ENCODE measurements around the gene CD70.
"Not testable (repeated sequence)": the region's sequence is repeated elsewhere in the genome, so short reads cannot be mapped to it uniquely, and the experiment has no call there.

CD70 gene

DNA sequence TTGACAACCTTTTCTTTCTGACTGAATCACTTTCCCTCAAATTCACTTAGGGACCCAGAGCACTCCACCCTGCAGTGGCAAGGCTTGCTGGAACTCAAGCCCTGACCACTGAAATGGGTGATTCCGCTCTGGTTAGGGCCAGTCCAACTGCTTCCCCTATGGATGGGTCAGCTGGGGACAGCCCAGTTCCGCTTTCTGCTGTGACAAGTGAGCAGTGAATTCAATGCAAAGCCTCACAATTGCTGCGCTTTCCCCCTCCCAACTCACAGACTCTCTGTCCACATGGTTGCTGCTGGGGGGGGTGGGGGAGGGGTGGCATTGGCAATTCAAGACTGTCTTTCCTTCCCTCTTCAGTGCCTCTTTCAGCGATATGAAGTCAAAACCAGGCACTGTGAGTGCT lies 18.7 kb downstream of the CD70 start:
- in situ Hi-C loops (cut with HindIII; ENCODE audit: low sequenced_read_pairs), result no loop called here

DNA sequence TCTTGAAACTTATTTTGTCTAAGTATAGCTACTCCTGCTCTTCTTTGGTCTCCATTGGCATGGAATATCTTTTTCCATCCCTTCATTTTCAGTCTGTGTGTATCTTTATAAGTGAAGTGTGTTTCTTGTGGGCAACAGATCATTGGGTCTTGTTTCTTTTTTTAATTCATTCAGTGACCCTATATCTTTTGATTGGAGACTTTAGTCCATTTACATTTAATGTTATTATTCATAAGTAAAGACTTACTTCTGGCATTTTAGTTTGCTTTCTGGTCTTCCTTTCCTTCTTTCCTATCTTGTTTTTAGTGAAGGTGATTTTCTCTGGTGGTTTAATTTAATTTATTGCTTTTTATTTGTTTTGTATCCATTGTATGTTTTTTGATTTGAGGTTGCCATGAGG lies 19.8 kb downstream of the CD70 start:
- in situ Hi-C loops (cut with HindIII; ENCODE audit: low sequenced_read_pairs), result no loop called here

DNA sequence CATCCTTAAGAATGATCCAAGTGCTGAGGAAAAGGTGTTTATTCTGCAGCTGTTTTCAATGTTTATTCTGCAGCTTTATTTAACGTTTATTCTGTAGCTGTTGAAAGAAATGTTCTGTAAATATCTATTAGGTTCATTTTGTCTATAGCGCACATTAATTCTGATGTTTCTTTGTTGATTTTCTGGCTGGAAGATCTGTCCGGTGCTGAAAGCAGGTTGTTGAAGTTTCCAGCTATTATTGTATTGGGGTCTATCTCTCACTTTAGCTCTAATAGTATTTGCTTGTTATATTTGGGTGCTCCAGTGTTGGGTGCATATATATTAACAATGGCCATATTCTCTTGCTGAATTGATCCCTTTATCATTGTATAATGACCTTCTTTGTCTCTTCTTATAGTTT lies 20.2 kb downstream of the CD70 start:
- in situ Hi-C loops (cut with HindIII; ENCODE audit: low sequenced_read_pairs), result no loop called here

DNA sequence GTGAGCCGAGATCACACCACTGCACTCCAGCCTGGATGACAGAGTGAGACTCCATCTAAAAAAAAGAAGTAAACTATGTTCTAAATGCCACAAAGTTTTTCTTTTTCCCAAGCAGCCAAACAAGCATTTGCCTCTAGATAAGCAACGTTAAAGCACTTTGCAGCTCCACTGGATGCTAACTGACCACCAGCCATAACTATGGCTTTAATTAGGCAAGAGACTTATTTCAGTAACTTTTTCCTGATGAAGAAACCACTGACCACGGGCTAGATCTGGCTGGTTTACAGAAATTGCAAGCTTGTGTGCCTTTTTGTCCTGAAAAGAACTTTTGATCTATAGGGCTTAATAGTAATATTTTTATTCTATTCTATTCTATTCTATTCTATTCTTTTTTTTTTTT lies 22.1 kb downstream of the CD70 start:
- in situ Hi-C loops (cut with HindIII; ENCODE audit: low sequenced_read_pairs), result no loop called here

DNA sequence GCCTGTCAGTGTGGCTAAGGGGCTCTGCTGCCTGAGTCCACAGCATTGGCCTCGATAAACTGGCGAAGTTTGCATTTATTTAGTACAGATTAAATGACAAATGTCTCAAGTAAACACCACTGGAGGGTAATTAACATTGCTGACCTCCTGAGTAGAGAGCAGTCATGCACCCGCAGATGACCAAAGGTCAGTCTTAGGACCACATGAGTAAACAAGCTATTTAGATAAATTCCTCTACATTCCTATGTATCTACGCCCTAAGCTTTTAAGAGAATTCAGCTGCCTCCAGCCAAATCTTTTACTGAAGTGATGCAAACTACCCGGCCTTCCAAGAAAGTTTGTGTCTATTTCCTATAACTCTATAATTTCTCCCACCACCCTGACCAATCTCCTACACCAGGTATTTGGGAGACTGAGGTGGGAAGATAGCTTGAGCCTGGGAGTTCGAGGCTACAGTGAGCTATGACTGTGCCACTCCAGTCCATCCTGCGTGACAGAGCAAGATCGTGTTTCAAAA lies 22.9 kb downstream of the CD70 start:
- in situ Hi-C loops (cut with HindIII; ENCODE audit: low sequenced_read_pairs), result no loop called here

DNA sequence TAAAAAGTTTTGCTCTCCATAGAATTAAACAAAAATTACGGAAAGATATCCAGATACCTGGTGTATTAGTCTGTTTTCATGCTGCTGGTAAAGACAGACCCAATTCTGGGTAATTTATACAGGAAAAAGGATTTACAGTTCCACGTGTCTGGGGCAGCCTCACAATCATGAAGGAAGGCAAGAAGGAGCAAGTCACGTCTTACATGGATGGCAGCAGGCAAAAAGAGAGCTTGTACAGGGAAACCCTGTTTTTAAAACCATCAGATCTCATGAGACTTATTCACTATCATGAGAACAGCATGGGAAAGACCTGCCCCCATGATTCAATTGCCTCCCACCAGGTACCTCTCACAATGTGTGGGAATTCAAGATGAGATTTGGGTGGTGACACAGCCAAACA lies 24.2 kb downstream of the CD70 start:
- in situ Hi-C loops (cut with HindIII; ENCODE audit: low sequenced_read_pairs), result not testable (repeated sequence)

DNA sequence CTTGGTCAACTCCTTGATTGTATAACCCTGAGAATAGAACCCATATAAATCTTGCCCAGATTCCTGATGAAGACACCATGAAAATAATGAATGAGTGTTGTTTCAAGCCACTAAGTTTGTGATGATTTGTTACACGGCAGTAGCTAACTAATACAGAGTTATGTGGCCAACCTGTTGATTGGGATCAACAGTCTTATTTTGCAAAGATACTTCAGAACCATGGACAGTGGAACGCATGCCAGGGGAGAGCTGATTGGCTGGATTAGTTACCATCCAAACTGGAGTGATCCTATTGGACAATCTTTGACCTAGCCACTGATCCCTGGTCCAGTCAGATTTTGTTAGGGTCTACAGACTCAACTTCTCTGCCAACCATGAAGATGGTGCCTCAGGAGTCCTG lies 26.6 kb downstream of the CD70 start:
- in situ Hi-C loops (cut with HindIII; ENCODE audit: low sequenced_read_pairs), result no loop called here

DNA sequence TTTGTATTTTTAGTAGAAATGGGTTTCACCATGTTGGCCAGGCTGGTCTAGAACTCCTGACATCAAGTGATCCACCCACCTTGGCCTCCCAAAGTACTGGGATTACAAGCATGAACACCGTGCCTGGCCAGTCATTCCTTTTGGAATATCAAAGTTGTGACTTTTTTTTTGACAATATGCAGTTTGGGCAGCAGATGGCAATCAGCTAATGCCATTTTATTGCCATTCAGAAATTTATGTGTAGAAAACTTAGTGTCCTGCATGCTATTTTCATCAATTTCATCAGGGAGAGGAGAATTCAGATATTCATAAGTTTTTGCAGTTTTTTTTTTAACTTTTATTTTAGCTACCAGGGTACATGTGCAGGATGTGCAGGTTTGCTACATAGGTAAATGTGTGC lies 28.5 kb downstream of the CD70 start:
- in situ Hi-C loops (cut with HindIII; ENCODE audit: low sequenced_read_pairs), result not testable (repeated sequence)

DNA sequence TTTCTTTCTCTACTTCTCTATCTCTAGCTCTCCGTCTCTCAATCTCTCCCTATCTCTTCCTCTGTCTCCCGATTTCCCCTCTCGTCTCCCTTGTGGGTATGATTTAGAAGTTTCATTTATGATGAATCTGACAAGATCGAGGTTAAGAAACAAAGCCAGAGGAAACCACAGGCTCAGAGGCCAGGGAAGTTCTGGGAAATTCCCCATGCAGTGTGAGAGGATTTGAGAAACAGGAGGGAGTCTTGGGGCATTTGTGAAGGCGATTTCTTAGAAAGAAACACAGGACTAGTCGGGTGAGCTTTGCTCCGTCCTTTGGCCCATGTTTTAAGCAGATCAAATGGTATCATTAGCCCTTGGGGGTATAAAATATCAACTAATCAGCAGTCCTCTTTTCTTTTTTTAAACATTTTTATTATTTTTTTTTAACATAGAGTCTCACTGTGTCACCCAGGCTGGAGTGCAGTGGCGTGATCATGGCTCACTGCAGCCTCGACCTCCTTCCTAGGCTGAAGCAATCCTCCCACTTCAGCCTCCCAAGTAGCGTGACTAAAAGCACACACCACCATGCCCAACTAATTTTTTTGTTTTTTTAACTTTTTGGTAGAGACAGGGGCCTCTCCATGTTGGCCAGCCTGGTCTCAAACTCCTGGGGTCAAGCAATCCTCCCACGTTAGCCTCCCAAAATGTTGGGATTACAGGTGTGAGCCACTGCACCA lies 34.3 kb downstream of the CD70 start:
- in situ Hi-C loops (cut with HindIII; ENCODE audit: low sequenced_read_pairs), result no loop called here

DNA sequence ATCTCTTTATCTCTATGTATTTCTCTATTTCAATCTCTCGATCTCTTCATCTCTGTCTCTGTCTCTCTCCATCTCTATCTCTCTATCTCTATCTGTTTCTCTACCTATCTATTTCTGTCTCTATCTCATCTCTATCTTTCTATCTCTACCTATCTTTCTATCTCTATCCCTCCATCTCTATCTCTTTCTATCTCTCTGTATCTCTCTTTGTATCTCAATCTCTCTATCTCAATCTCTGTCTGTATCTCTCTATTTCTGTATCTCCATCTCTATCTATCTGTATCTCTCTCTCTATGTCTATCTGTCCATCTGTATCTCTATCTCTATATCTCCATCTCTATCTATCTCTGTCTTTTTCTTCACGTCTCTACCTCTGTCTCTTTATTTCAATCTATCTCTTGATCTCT lies 34.9 kb downstream of the CD70 start:
- in situ Hi-C loops (cut with HindIII; ENCODE audit: low sequenced_read_pairs), result no loop called here

DNA sequence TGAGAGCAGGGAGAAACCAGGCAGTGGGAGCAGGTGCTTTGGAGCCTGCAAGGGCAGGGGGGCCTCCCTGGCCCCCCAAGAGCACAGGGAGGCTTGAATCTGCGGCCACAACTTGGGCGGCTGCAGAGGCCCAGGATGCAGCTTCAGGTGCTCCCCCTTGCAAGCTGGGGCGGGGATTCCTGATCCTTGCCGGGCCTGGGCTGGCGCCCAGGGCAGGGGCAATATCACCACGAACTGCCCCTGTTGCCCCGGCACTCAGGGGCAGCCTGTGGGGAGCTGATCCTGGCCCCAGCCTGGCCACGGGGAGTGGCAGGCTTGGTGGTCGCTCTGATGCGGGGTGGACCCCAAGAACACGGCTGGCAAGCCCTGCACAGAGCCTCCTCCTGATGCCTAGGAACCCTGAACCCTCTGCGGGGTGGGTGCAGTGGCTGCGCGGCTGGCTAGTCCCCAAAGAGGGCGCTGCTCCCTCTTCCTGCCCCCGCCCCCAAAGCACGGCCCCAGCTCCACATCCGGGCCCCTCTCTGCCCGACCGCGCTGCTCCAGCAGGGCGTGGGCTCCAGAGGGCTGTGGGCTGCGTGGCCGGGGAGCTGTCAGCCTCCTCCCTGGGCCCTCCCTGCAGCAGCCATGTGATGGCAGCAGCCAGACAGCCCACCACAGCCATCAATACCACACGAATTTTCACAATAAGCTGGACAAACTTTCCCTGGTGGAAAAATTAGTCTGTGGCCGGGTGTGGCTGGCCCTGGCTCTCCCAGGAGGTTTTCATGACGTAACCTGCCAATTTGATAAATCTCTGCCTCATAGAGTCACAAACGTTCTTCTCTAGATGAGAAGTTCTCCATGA lies 39.1 kb downstream of the CD70 start:
- in situ Hi-C loops (cut with HindIII; ENCODE audit: low sequenced_read_pairs), result no loop called here

DNA sequence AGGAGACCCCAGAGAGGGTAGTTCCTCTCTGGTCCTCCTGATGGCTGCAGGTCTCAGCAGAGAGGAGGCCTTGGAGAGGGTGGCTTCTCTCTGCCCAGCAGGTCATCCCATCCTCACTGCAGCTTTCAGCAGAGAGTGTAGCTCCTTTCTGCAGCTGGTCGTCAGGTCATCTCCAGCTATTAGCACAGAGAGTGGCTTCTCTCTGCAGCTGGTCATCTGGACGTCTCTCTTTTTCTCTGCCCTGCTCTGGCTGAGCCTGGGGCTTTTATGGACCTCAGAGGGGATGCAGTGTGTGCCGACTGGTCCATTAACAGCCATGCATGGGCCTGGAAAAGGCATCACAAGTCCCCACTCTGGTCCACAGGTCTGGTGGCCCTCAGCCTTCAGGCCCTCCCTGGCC lies 39.9 kb downstream of the CD70 start:
- in situ Hi-C loops (cut with HindIII; ENCODE audit: low sequenced_read_pairs), result no loop called here

DNA sequence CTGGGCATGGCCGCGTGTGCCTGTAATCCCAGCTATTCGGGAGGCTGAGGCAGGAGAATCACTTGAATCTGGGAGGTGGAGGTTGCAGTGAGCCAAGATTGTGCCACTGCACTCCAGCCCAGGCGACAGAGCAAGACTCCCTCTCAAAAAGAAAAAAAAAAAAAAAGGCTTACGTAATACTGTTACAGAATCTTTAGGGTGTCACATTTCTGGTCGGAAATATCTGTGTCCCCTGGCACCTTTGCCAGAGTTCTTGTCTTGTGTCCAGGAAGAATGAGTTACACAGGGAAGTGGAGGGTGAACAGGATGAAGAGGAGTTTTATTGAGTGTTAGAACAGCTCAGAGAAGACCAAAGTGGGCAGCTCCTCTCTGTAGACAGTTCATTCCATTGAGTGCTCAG lies 40.3 kb downstream of the CD70 start:
- in situ Hi-C loops (cut with HindIII; ENCODE audit: low sequenced_read_pairs), result not testable (repeated sequence)

DNA sequence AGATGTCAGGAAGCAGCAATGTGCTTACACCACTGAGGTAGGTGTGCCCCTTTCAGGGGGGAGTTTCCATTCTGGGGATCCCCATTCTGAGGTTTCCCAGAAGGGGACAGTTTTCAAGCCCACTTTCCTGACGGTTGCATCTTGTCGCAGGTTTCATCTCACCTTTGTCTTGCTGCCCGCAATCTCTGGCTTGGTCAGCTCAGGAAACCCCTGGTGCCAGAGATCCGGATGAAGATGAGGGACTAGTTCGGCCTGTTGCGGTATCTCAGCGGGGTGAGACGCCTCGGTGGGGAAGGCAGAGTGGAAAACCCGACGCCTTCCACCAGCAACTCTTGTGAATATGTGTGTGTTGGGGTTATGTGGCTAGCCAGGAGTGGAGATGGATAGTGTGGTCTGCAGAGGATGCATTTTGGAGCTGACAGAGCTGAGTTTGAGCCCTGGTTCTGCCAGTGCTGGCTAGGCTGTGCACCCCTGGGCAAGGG lies 47.0 kb downstream of the CD70 start:
- in situ Hi-C loops (cut with HindIII; ENCODE audit: low sequenced_read_pairs), result no loop called here

DNA sequence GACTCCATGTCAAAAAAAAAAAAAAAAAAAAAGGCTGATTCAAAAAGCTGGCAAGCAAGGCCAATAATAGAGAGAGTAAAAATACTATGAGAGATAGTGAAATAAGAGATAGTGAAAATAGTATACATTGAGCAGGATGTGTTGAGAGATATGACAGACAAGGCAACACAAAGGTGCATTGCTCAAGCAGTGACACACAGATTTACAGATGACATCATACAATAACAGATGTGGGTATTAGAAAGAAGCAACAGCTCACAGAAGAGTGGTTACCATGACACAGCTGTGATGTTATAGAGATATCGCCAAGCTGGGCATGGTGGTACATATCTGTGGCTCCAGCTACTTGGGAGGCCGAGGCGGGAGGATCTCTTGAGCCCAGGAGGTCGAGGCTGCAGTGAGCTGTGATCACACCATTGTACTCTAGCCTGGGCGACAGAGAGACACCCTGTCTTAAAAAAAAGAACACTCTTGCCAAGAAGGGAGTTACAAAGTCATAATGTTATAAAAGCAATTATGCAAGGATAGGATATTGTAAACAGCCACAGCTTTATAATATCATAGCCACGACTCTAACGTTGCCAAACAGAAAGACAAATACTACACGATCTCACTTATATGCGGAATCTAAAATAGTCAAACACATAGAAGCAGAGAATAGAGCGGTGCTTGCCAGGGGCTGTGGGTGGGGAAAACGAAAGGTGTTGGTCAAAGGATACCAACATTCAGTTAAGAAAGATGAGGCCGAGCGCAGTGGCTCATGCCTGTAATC lies 49.8 kb downstream of the CD70 start:
- in situ Hi-C loops (cut with HindIII; ENCODE audit: low sequenced_read_pairs), result no loop called here

DNA sequence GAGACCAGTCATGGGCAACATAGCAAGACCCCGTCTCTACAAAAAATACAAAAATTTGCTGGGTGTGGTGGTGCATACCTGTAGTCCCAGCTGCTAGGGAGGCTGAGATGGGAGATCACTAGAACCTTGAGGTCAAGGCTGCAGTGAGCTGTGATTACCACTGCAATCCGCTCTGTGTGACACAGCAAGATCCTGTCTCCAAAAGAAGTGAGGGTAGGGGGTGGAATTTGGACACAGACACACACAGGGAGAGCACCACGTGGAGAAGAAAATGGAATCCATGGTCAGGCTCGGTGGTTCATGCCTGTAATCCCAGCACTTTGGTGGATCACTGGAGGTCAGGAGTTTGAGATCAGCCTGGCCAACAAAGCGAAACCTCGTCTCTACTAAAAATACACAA lies 51.4 kb downstream of the CD70 start:
- in situ Hi-C loops (cut with HindIII; ENCODE audit: low sequenced_read_pairs), result no loop called here
